HG03575 (cell line): ENCODE measurements around the gene ARIH1.

ENCODE experiments used
- ATAC-seq: cut with Tn5 transposase; IDR thresholded peaks from one replicate; pipeline ENCODE4 v1.9.1; 2021; ENCODE audit not compliant: unreplicated experiment, insufficient number of reproducible peaks, low FRiP score; ENCODE audit errors: extremely low read depth

ARIH1 gene

DNA sequence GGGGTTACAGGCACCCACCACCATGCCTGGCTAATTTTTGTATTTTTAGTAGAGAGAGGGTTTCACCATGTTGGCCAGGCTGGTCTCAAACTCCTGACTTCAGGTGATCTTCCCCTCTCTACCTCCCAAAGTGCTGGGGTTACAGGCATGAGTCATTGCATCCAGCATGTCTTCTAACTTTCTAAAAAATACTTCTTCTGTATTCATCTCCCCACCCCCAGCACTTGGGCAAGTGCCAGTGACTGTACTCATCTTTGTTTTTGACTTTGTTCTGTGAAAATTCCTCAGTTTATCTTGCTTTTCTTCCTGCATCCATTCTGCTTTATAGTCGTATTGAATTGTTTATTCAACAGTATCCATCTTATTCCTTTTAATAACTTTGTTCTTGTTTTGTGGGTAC, 47.6 kb downstream of the ARIH1 start:
- no peak for ATAC-seq

DNA sequence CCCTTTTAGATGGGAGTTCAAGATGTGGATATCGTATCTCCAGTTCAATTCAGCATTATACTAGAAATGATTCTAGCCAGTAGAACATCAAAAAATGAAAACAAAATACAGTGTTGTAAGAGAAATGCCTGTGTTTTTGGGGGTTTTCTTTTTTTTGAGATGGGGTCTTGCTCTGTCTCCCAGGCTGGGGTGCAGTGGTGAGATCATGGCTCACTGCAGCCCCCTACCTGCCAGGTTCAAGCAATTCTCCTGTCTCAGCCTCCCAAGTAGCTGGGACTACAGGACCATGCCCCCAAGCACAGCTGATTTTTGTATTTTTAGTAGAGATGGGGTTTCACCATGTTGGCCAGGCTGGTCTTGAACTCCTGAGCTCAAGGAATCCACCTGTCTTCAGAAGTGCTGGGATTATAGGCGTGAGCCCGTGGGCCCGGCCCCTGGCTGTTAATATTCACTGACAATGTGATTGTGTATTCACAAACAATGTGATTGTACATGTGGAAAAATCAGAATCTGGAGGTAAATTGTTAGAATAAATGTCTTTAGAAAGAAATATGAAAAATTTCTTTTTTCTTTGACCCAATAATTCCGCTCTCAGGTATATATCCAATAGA, 59.0 kb downstream of the ARIH1 start:
- no peak for ATAC-seq

DNA sequence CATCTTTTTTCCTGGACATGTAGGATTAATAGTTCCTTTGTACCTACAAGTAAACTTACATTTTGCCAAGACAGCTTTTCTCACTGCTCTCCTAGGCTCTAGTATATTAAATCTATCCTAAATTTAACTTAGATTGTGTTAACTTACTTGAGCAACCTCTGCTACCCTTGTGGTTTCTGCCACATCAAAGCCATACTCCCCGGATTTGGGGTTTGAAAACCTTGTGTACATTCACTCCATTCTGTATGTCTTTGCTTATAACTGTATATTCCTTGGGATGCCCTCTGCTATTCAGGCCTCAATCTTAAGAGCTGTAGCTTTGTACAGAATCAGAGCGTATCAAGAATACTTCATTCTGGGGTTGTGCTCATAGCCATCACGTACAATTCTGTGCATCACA, 60.4 kb downstream of the ARIH1 start:
- no peak for ATAC-seq

DNA sequence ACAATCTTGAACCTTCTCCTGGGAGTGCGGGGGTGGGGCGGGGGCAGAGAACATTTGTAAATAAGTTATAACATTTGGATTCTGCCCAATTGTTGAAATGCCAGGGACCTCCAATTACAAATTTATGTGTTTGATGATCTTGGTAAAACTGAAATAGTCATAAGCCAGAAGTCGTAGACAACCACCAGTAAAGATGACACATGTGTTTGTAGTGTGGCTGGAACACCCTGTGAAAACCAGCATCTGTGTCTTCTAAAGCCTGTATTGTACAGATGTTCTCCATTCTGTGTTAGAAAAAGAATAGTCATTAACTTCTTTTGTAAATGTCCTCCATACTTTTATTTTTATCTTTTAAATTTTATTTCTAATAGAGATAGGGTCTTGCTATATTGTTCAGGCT, 61.8 kb downstream of the ARIH1 start:
- ATAC-seq: no peak

DNA sequence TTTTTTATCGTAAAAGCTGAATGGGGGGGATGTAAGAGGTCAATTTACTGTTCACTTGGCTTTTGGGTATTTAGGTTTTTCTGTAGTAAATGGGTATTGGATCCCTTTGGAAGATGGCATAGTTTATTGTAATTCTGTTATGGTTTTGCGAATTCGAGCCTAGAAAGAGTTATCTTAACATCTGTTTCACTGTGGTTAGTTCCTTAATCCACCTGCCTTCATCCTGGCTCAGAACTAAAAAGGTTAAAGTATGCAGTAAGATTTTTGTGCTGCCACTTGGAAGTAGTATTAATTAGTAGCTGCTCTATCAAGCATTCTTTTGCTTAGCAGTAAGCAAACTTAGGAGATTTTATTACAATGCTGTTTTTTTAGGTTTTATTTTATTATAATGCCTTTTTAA, 62.4 kb downstream of the ARIH1 start:
- ATAC-seq: no peak

DNA sequence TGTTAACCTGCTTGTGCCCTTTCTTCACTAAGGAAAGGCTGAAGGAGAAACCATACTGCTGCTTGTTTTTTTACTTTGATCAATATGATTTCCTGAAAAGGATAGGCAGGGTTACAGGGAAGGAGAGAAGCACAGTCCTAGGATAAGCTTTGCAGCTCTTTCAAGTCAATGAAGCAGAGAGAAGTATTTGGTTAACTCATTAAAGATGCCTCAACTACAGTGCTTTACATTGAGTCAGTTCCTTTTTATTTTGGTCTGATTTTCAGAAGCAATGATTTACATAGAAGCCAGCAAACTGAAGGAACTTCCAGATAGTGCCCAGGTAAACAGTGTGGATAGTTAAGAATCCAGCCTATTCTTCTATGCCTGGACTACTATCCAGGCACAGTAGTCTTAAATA, 64.8 kb downstream of the ARIH1 start:
- ATAC-seq: no peak

DNA sequence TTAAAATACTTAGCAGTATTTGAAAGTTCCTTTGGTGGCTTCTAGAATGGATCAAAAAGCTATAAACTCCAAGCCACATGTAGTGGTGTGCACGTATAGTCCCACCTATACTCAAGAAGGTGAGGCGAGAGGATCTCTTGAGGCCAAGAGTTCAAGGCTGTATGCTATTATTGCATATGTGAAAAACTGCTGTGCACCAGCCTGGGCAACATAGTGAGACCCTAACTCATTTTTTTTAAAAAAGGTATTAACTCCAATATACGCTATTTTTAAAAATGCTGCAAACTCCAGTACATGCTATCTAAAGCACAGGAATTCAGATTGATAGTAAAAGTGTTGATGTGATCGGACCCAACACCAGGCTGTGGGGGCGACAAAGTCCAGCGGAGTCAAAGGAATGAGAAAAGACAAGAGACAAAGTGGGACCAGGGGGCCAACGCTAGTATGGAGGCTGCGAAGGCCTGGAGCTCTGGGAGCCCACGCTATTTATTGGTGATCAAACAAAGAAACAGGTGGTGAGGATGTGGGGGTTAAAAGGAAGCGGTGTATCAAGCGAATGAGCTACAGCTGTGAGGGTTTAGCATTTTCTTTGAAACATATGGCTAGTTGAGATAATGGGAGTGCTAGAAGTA, 66.6 kb downstream of the ARIH1 start:
- no peak for ATAC-seq

DNA sequence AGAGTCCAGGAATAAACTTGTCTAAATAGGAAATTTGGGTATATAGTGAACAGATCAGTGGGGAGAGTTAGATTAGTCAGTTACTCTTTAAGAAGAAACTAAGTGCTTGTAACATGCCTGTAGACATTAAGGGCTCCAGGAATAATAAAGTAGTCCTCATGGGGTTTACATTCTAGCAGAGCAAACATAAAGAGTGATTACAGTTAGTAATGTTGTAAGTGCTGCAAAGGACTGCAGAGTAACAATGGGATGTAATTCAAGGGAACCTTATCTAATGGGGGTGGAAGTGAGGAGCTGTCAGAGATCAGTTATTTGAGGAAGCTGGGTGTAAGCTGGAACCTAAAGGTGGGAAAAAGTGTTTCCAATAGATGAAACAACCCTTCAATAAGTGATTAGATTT, 67.5 kb downstream of the ARIH1 start:
- ATAC-seq: no peak

DNA sequence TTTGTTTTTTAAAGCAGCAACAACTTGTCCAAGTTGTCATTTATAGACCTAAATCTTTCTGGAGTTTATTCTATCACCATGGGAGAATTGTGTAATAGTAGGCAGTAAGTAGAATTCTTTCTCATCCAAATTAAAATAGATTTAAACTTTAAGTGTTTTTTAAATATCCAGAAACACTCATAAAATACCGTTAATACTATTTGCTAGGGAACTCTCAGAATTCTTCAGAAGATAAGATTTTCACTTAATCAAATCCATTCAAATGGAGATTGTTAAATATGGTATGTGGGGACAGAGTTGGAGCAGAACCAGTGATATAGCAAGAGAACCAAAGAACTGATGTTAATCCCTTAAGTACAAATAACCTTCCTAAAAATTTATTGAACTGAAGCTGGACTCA, 71.0 kb downstream of the ARIH1 start:
- ATAC-seq: no peak

DNA sequence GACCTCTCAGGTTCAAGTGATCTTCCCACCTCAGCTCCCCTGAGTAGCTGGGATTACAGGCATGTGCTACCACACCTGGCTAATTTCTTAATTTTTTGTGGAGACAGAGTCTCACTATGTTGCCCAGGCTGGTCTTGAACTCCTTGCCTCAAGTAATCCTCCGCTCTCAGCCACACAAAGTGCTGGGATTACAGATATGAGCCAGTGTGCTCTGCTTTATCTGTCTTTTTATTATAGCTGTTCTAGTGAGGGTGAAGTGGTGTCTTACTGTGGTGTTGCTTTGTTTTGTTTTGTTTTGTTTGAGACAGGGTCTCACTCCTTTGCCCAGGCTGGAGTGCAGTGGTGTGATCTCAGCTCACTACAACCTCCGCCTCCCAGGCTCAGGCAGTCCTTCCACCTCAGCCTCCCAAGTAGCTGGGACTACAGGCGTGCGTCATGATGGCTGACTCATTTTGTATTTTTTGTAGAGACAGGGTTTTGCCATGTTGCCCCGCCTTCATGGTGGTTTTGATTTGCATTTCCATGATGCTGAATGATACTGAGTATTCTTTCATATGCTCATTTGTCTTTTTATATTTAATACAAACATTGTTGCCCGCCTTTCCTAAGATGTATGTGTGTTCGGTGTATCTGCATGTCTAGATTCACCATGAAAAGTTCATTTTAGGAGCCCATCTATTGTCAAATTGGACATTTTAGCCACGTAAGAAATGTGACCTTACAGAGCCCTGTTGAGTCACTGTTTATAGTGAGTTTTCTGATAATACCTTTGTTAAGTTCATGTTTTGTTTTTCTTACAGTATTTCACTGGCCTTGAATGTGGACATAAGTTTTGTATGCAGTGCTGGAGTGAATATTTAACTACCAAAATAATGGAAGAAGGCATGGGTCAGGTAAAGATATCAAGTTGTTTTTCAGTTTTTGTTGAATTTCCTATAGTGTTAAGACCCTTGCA, 80.6 kb downstream of the ARIH1 start:
- no peak for ATAC-seq

DNA sequence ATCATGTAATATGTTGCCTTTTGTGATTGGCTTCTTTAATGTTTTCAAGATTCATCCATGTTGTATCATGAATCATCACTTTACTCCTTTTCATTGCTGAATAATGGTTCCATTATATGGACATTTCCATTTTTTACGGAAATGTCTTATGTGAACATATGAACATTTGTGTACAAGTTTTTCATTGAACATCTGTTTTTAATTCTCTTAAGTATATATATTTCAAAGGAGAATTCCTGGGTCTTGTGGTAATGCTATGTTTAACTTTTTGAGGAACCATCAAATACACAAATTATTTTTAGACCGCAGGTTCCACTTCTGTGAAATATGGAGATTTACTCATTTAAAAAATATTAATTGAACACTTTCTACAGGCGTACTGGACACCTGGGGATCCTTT, 85.7 kb downstream of the ARIH1 start:
- ATAC-seq: no peak

DNA sequence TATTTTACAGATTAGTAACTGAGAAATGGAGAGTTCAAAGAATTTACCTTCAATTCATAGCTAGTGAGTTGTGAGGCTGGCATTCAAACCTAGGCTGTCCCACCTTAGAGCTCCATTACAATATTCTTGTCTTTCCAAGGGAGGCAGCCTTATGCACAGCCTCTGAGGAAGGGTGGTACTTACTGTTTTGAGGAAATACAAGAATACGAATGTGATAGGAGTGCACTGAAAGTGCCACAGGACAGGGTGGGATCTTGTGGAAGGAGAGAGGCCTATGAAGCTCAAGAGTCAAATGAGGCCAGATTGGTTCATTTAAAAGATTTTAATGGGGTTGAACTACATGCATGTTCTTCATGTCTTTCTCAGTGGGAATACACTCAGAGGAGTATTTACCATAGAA, 86.3 kb downstream of the ARIH1 start:
- ATAC-seq: no peak

DNA sequence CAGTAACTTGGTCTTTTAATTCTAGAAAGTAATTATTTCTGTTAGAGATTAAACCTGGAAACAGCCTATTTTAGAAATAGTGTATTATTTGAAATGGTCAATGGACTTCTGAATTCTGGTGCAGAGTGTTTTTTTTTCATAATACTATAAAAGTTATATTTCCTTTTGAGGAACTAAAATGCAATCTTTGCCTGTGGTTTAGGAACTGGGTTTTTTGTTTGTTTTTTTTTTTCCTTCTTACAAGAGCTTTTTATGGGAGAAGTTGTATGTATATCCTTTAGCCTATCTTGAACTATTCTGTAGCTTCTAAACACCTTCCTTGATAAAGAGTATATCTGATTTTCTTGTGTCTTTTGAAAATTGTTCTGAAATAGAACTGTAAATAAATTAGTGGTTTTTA, 88.3 kb downstream of the ARIH1 start:
- ATAC-seq: no peak

DNA sequence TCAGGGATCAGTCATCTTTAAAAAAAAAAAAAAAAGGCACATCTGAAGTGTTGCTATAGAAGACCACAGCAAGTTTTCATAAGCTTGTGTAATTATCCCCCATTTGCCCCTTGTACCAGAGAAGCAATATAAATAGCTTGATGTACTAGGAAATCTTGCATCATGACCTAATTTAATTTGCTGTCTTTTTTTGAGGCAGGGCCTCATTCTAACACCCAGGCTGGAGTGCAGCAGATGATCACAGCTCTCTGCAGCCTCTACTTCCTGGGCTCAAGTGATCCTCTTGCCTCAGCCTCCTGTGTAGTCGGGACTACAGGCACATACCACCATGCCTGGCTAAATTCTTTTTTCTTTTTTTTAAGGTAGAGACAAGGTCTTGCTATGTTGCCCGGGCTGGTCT, 88.7 kb downstream of the ARIH1 start:
- no peak for ATAC-seq

DNA sequence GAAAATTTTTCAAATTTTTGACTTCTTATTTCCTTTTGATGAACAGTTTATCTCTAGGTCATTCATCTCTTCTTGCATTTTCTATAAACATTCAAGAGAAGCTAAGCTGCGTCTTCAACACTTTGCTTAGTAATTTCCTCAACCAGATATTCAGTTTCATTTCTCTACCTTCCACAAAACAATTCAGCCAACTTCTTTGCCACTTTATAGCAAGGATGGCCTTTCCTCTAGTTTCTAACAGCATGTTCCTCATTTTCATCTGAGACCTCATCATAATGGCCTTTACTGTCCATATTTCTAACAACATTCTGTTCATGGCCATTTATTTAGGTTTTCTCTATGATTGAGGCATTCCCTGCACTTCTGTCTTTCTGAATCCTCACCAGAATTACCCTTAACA, 90.0 kb downstream of the ARIH1 start:
- no peak for ATAC-seq

DNA sequence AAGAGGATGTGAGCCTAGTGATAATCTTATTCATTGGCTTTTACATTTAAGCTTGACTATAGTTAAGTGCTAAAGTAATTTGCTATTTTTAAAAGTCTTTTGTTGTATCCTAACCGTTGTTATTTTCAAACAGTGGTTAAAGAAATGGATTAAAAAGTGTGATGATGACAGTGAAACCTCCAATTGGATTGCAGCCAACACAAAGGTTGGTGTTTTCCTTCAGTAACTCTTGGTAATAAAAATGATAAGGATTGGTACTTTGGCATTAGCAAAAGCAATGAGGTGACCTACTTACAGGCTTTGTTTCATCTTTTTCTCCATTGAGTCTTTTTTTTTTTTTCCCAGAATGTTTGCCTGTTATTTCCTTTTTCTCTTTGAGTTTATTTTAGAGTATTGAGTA, 92.8 kb downstream of the ARIH1 start:
- ATAC-seq: no peak

DNA sequence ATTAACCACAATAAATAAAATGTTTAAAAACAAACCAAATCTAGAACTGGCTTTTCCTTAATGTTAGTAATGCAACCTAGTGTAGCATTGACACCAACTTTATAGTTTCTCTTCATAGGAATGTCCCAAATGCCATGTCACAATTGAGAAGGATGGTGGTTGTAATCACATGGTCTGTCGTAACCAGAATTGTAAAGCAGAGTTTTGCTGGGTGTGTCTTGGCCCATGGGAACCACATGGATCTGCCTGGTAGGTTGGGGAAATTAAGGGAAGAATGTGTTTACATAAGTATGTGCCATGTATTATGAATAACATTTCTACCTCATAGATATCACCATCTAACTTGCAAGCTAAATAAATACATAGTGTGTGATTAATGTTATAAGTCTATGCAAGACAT, 95.9 kb downstream of the ARIH1 start:
- no peak for ATAC-seq

DNA sequence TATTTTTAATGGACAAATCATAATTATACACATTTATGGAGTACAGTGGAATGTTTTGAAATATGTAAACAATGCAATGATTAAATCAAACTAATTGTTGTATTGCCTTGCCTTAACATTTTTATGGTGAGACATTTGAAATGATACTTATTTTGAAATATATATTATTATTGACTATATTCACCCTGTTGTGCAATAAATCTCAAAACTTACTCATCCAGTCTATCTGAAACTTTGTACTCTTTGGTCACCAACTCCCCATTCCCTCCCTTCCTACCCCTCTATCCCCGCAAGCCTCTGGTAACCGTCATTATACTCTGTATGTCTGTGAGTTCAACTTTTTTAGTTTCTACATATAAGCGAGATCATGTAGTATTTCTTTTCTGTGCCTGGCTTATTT, 105.7 kb downstream of the ARIH1 start:
- ATAC-seq: no peak

DNA sequence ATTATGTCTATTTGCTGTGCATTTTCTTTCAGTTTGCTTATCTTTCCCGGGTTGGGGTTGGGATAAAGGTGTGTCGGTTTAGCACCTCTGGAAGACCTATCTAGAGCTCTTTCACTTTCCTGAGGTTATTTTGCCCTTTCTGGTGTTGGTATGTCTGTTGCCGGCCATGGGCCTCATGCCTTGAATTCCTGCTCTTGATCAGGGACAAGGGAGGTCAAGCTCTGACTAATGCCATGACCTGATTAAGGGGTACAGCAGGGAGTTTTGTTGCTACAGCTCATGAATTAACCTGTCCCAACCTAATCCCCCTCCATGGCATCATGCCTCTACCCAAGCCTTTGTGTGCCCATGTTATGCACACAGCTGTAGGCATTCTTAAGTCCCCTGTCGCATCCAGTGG, 109.9 kb downstream of the ARIH1 start:
- ATAC-seq: no peak

DNA sequence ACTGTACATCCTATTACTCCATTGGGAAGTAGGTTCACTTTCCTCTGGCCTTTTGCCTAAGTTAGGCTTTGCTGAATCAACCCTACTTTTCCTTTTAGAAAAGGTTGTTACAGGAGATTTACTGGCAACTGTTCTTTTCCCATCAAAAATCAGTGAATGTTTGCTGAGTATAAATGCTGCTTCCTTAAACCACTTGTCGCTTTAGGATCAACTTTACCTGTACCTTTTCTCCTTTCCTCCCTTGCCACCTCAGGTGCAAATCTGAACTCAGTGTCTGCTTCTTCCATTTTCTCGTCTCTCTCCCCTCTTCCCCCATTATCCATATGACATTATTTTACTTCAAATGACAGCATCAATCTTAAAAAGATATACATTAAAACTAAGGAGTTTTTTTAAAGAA, 110.9 kb downstream of the ARIH1 start:
- ATAC-seq: no peak
